HL-60 (cell line): Measurements from ENCODE around the gene SRP9.
"Not testable (repeated sequence)": the region's sequence is repeated elsewhere in the genome, so short reads cannot be mapped to it uniquely, and the experiment has no call there.

Experiments used
- DNase-seq, 2 experiments: peaks; one replicate each; pipeline ENCODE4 v3.0.0-alpha.2; 2010 to 2020; ENCODE audit warnings: low read depth in 1 of 2, low spot score in 1 of 2
- H3K27ac ChIP-seq: fragments of 250-450 bp; sonication (Bioruptor Pico); replicated peaks from 2 replicates; pipeline ENCODE4 v1.5.1; 2020; ENCODE audit warnings: mild to moderate bottlenecking, moderate library complexity
- H3K27me3 ChIP-seq: fragments of 250-450 bp; sonication (Bioruptor Pico); 2 replicates; pipeline ENCODE4 v1.5.1; 2021; ENCODE audit warnings: mild to moderate bottlenecking, moderate library complexity; ENCODE audit not compliant: insufficient read depth, poor library complexity, severe bottlenecking
- H3K4me3 ChIP-seq: replicated peaks from 2 replicates; pipeline ENCODE4 v1.5.1; 2011; ENCODE audit warnings: mild to moderate bottlenecking, control low read depth, low read length; ENCODE audit not compliant: insufficient read depth
- CTCF ChIP-seq: IDR thresholded peaks from one replicate; pipeline ENCODE4 v1.5.1; 2011; ENCODE audit warnings: low read length, control low read depth, inconsistent platforms; ENCODE audit not compliant: insufficient read depth
- GABPA ChIP-seq: IDR thresholded peaks from 2 replicates; pipeline ENCODE4 v1.6.1; 2012; ENCODE audit warnings: low read depth
- POLR2AphosphoS5 ChIP-seq: IDR thresholded peaks from 2 replicates; pipeline ENCODE4 v1.6.1; 2012; ENCODE audit warnings: low read depth
- REST ChIP-seq: IDR thresholded peaks from 2 replicates; pipeline ENCODE4 v1.6.1; 2012; ENCODE audit warnings: low read depth; ENCODE audit not compliant: insufficient replicate concordance
- SPI1 ChIP-seq: IDR thresholded peaks from 2 replicates; pipeline ENCODE4 v1.6.1; 2012; ENCODE audit warnings: low read depth, mild to moderate bottlenecking, borderline replicate concordance

SRP9 gene

GRCh38 chr1:225834417-225835329 is 57.0 kb downstream of the SRP9 start:
- DNase-seq, result no peak
- Histone ChIP-seq H3K27ac (no peak overlapping the region), H3K27me3 (no peaks in the 10 kb centered on the region), H3K4me3 (no peak overlapping the region)
- TF ChIP-seq REST (no peak), GABPA (no peak), SPI1 (no peak), CTCF (no peak), POLR2AphosphoS5 (no peak)

- H3K27ac ChIP-seq, result no peak overlapping the region
- no peak overlapping the region for H3K4me3 ChIP-seq
- no peak for DNase-seq
- TF ChIP-seq REST (no peak), SPI1 (no peak), CTCF (no peak), GABPA (no peak), POLR2AphosphoS5 (no peak)
- no peaks in the 10 kb centered on the region for H3K27me3 ChIP-seq
Observed at GRCh38 chr1:225835856-225836255, 58.2 kb downstream of the SRP9 start.

- H3K27ac ChIP-seq, H3K4me3 ChIP-seq, H3K27me3 ChIP-seq: not testable (repeated sequence)
- peak in 1 of 2 experiments; percentile 39 for DNase-seq
Observed at GRCh38 chr1:225836296-225836695, 58.7 kb downstream of the SRP9 start.

GRCh38 chr1:225838793-225839192 is 61.2 kb downstream of the SRP9 start:
- no peak overlapping the region for H3K27ac ChIP-seq
- H3K27me3 ChIP-seq, result no peaks in the 10 kb centered on the region
- no peak for DNase-seq
- H3K4me3 ChIP-seq, result no peak overlapping the region
- TF ChIP-seq CTCF, result no peak
- TF ChIP-seq POLR2AphosphoS5, result no peak
- no peak for TF ChIP-seq GABPA
- no peak for TF ChIP-seq SPI1
- no peak for TF ChIP-seq REST
